ENCODE results near the gene SLC4A4. TPM values are rescaled to one million over a fixed set of nuclear protein-coding genes. Genes with fewer than 3 reads are reported as not detected.
A peak's percentile ranks its signal among the peaks of the same experiment; 100 is the strongest.

SLC4A4 gene
- total RNA-seq, 1 experiment from 2014 or later = 1.1 TPM

- ATAC-seq (peak; percentile 57), DNase-seq (ENCODE audit: low spot score) (no peak)
- ChIA-PET CTCF (no interaction called here), POLR2A (interaction anchor here (0.6 kb wide), 1 partner anchor 1288 kb away, joined by 3 read pairs; no protein-coding TSS in a partner anchor)
- Mint-ChIP-seq H3K9me3 (peaks cover 2% of the 10 kb centered on the region), H3K36me3 (peaks cover 2% of the 10 kb centered on the region; the same call in 1 of the 2 replicates), H3K27me3 (ENCODE audit: low read depth) (no peaks in the 10 kb centered on the region), H3K4me1 (peaks cover 35% of the 10 kb centered on the region), H3K4me3 (no peak overlapping the region), H3K27ac (no peak overlapping the region)
- TF ChIP-seq ZNF263 (CRISPR knock-in tag; IDR thresholded peaks at IDR 0.05; ENCODE audit: low read depth) (no peak), ZNF121 (CRISPR knock-in tag; IDR thresholded peaks at IDR 0.05) (no peak), FOXP1 (CRISPR knock-in tag; IDR thresholded peaks at IDR 0.05; ENCODE audit: borderline replicate concordance) (no peak), NFYB (CRISPR knock-in tag; conservative IDR thresholded peaks at IDR 0.05; ENCODE audit: low read depth) (no peak), SP1 (CRISPR knock-in tag; conservative IDR thresholded peaks at IDR 0.05) (no peak)
- TF ChIP-seq, protein P1, sequence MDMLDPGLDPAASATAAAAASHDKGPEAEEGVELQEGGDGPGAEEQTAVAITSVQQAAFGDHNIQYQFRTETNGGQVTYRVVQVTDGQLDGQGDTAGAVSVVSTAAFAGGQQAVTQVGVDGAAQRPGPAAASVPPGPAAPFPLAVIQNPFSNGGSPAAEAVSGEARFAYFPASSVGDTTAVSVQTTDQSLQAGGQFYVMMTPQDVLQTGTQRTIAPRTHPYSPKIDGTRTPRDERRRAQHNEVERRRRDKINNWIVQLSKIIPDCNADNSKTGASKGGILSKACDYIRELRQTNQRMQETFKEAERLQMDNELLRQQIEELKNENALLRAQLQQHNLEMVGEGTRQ (CRISPR knock-in tag; IDR thresholded peaks at IDR 0.05) = no peak
These were observed 229.3 kb downstream of the SLC4A4 start for GRCh38 chr4:71568131-71568530.

DNA sequence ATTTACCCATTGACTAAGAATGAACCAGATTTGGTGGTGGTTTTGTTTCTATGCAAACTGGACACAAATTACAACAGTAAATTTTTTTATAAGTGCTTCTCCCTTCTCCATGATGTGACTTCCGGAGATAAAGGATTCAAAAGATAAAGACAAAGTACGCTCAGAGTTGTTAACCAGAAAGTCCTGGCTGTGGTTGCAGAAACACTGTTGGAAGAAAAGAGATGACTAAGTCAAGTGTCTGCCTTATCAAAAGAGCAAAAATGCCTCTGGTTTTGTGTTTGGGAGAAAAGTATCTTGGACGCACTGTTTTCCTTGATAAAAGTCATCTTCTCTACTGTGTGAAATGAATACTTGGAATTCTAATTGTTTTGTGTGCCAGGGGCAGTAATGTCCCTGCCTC, 231.7 kb downstream of the SLC4A4 start:
- no peak for DNase-seq (ENCODE audit: low spot score)
- ChIA-PET CTCF (no interaction called here), POLR2A (no interaction called here)
- Mint-ChIP-seq H3K4me3 (no peak overlapping the region), H3K27me3 (ENCODE audit: low read depth) (no peaks in the 10 kb centered on the region), H3K4me1 (peaks cover 35% of the 10 kb centered on the region), H3K36me3 (peaks cover 14% of the 10 kb centered on the region), H3K27ac (no peak overlapping the region), H3K9me3 (peaks cover 22% of the 10 kb centered on the region)
- no peak for ATAC-seq
- no peak for TF ChIP-seq MAX (CRISPR knock-in tag; IDR thresholded peaks at IDR 0.05)
- no peak for TF ChIP-seq ZNF138 (CRISPR knock-in tag; conservative IDR thresholded peaks at IDR 0.05)
- no peak for TF ChIP-seq ATF6 (CRISPR knock-in tag; IDR thresholded peaks at IDR 0.05)
- no peak for TF ChIP-seq ZNF512 (CRISPR knock-in tag; IDR thresholded peaks at IDR 0.05; ENCODE audit: borderline replicate concordance)

DNA sequence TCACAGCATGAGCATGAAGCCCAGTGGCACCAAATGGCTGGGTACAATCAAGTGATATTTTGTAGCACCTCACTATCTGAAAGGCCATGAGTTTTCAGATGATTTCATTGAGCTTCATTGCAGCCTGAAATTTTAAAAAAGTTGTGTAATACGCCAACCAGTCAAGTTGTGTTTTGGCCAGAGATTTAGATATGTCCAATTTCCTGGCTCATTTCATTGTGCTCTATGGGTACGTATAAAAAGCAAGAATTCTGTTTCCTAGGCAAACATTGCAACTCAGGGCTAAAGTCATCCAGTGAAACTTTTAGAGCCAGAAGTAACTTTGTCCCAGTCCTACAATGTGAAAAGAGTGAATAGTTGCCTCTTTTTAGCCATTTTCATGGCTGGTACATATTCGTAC, 232.5 kb downstream of the SLC4A4 start:
- H3K4me1 Mint-ChIP-seq = peaks cover 35% of the 10 kb centered on the region
- no peaks in the 10 kb centered on the region for H3K27me3 Mint-ChIP-seq (ENCODE audit: low read depth)
- ChIA-PET POLR2A (no interaction called here), CTCF (no interaction called here)
- no peak for TF ChIP-seq E2F4 (CRISPR knock-in tag; IDR thresholded peaks at IDR 0.05; ENCODE audit: borderline replicate concordance, low read depth)
- no peak for TF ChIP-seq GABPB1 (CRISPR knock-in tag; IDR thresholded peaks at IDR 0.05)
- TF ChIP-seq, protein P2, sequence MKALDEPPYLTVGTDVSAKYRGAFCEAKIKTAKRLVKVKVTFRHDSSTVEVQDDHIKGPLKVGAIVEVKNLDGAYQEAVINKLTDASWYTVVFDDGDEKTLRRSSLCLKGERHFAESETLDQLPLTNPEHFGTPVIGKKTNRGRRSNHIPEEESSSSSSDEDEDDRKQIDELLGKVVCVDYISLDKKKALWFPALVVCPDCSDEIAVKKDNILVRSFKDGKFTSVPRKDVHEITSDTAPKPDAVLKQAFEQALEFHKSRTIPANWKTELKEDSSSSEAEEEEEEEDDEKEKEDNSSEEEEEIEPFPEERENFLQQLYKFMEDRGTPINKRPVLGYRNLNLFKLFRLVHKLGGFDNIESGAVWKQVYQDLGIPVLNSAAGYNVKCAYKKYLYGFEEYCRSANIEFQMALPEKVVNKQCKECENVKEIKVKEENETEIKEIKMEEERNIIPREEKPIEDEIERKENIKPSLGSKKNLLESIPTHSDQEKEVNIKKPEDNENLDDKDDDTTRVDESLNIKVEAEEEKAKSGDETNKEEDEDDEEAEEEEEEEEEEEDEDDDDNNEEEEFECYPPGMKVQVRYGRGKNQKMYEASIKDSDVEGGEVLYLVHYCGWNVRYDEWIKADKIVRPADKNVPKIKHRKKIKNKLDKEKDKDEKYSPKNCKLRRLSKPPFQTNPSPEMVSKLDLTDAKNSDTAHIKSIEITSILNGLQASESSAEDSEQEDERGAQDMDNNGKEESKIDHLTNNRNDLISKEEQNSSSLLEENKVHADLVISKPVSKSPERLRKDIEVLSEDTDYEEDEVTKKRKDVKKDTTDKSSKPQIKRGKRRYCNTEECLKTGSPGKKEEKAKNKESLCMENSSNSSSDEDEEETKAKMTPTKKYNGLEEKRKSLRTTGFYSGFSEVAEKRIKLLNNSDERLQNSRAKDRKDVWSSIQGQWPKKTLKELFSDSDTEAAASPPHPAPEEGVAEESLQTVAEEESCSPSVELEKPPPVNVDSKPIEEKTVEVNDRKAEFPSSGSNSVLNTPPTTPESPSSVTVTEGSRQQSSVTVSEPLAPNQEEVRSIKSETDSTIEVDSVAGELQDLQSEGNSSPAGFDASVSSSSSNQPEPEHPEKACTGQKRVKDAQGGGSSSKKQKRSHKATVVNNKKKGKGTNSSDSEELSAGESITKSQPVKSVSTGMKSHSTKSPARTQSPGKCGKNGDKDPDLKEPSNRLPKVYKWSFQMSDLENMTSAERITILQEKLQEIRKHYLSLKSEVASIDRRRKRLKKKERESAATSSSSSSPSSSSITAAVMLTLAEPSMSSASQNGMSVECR (CRISPR knock-in tag; IDR thresholded peaks at IDR 0.05; ENCODE audit: borderline replicate concordance) = no peak
- peaks cover 14% of the 10 kb centered on the region for H3K36me3 Mint-ChIP-seq
- no peak overlapping the region for H3K27ac Mint-ChIP-seq
- H3K4me3 Mint-ChIP-seq = no peak overlapping the region
- H3K9me3 Mint-ChIP-seq = peaks cover 24% of the 10 kb centered on the region
- DNase-seq (ENCODE audit: low spot score) (no peak), ATAC-seq (no peak)
